HG03342 (cell line): ENCODE results near the gene CSNK2A1.
"Not testable (repeated sequence)": the region's sequence is repeated elsewhere in the genome, so short reads cannot be mapped to it uniquely, and the experiment has no call there.

Source experiments
- ATAC-seq: cut with Tn5 transposase; IDR thresholded peaks from one replicate; pipeline ENCODE4 v1.9.1; 2021; ENCODE audit warnings: mild to moderate bottlenecking, moderate library complexity; ENCODE audit not compliant: unreplicated experiment

The CSNK2A1 gene

DNA sequence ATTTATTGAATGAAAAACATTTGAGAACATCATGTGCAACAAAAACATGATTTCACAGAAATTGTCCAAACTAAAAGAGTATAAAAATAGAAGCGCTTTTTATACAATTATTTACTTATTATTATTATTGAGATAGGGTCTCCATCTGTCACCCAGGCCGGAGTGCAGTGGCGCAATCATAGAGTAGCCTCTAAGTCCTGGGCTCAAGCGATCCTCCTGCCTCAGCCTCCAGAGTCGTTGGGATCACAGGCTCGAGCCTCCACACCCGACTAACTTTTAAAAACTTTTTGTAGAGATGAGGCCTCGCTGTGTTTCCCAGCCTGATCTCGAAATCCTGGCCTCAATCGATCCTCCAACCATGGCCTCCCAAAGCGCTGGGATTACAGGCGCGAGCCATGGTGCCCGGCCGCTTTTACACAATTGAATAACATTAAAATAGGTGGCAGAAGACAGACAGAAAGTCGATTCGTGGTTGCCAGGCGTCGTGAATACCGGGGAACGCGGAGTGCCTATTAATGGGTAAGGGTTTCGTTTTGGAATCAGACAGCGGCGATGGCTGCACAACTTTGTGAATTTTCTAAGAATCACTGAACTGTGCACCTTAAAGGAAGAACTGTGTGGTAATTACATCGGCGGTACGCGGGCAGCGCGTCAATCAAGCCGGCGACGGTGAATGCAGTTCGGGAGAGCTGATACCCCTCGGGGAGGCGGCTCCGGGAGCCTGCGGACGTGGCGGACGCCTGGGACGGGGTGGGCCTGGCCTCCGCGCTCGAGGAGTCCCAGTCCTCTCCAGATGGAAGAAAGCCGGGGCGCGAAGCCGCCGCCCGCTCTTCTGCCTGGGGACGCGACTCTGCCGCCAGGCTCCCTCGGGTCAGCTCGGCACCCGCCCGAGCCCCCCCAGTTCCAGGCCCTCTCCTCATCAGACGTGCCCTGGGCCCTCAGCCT is 82.1 kb downstream of the CSNK2A1 start:
- ATAC-seq: peak; percentile 30

DNA sequence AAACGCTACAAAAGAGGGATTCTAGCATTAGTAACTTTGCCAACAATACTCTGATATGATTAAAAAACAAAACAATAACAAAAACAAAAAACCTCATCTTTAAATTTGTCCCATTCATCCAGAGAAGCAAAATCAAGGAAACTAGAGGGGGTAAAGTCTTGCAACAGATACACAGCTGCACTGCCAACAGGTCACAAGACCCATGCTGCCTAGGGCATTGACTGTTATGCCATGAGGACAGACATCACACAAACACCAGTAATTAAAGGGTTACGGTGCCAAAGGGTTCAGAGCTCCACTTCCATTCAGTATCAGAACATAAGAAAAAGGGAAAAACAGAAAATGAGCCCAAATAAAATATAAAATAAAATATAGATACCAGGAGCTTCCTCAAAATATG is 82.9 kb downstream of the CSNK2A1 start:
- no peak for ATAC-seq

DNA sequence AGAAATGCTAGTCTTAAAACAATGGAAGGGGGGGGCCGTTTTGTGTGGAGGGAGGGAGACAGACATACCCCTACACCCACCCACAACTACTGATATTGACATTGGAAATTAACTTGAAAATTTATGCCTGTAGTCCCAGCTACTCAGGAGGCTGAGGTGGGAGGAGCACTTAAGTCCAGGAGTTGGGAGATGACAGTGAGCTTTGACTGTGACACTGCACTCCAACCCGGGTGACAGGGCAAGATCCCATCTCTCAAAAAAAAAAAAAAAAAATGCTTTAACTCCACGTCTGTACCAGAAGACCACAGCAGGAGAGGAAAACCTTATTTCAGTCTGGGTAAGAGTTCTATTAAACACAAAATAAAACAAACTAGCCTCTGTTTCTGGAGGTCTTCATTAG is 83.4 kb downstream of the CSNK2A1 start:
- no peak for ATAC-seq

DNA sequence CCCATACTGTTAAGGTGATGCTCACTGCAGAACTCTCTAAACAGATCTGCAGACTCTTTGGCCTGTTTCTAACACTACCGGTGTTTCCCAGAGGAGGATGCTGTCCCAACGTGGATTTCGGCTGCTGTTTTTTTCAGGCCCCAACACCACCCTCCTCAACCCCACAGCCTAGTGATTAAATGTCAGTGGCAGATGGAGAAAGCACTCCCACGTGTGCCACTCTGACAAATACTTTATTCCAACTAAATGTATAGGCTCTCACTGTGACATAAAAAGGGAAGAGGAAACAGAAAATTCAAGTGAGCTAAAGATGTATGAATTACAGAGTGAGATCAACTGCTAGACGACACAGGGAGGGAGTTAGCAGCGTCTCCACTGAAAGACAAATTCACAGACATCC is 84.8 kb downstream of the CSNK2A1 start:
- no peak for ATAC-seq

DNA sequence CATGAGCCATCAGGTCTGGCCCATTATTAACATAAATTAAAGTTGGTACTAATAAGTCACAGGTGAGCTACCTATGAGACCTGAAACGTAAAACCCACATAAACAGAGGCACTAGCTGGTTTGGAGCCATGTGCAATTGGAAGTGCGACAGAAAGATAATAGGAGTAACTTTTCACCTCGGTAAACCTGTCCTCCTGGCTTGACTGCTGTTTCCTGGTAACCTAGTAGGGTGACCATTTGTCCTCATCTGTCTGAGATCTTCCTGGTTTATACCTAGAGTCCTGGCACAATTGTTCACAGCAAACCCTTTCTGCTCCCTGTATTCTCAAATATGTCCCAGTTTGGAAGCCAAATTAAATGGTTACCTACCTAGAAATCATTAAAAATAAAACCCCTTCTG is 88.6 kb downstream of the CSNK2A1 start:
- ATAC-seq: no peak

DNA sequence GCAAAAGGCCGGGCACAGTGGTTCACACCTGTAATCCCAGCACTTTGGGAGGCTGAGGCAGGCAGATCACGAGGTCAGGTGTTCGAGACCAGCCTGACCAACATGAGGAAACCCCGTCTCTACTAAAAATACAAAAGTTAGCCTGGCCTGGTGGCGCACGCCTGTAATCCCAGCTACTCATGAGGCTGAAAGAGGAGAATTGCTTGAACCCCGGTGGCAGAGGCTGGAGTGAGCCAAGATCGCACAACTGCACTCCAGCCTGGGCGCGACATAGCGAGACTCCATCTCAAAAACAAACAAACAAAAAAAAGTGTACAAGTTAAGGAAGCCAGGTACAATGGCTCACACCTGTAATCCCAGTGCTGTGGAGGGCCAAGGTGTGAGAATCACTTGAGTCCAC is 91.6 kb downstream of the CSNK2A1 start:
- ATAC-seq: not testable (repeated sequence)

DNA sequence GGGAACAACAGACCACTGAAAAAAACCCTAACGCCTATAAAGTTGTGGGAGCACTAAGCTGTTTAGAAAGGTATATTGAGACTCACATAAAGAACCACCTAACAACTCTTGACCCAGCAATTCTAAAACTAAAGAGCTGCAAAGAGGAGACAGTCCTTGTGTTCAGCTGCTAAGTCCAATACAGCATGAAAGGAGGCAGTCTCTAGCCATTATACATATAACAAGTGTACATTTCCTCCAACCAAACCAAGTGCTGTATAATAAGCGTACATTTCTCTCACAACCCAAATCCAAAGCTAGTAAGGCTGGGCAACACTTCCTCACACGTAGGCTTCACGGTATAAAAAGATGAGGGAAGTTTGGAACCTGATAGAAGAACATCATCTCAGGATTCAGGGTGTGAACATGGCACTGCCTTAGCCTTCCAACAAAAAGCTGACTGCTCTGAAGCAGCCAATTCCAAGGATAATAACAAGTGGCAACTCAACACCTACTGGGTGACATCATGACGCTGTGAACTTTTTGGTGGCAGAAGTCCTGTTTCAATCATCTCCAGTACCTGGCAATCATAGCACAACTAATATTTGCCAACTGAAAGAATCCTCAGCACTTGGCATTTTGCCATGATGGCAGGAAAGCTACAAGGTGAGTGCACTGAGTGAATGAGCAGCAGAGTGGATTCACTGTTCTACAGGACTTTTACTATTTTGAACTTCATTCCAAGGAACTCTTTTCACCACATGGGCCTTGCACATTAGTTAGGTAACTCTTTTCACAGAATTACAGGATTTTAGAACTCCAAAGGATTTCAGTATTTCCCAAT is 97.9 kb downstream of the CSNK2A1 start:
- no peak for ATAC-seq

DNA sequence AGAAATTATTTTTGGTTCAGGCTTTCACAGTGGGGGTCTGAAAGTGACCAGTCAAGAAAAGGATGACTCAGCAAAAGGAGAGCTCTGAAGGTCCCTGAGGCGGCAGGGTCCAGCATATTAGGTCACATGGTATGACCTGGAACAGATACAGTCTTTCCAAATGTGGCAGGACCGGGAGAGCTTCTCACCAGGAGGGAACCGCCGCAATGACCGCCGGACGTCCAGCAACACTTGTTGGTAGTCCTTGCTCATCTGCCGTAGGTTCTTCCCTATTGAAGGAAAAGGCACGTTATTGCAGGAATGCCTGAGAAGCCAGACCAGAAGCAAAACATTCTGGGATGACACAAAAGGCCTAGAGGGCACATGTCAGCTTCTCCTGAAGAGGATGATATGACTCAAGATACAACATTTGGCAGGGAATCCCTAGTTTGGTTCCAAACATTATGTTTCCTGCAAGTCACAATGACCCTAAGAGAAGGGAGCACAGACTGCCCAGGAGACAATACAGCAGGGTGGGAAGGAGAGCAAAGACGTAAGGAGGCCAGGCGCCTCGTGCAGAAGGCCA is 98.6 kb downstream of the CSNK2A1 start:
- no peak for ATAC-seq

DNA sequence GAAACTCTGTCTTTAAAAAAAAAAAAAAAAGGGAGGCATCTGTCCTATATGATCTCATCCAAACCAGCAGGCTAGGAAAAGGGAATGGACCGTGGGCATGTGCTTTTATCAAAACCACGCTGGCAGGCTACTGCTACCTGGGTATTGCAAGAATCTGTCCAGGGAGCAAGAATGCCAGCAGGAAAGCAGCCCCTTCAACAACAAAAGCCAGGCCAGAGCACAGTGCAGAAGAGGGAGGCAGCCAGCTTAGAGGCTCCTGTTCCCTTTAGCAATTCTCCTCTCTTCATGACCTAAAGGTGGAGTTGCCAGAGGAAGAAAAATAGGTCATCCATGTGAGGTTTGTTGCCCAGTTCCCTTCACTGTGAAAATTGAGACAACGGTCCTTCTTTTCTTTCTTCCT is 99.5 kb downstream of the CSNK2A1 start:
- ATAC-seq: no peak

DNA sequence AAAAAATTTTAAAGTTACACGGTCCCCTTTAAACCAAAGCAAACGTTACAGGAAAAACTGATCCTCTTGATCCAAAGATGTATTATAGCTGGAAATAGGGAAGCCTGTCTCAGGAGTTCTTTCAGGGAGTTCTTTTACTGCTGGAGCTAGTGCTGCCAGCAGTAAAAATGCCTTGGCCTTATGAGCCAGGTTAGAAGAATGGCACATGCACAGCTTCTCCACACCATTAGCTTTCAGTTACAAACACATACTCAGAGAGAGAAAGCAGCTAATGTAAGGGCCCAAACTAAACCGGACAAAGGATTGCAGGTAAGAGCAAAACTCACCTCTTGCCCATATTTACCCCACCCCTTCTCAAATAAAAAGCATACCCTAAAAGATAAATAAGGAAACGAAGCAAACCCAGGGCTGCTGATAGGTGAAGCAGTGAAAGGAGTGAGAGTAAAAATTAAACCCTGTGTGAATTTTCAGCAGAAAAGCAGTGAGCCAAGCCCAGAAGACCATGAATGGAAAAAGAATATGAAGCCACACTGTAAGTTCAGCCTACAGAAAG is 100.3 kb downstream of the CSNK2A1 start:
- ATAC-seq: no peak

DNA sequence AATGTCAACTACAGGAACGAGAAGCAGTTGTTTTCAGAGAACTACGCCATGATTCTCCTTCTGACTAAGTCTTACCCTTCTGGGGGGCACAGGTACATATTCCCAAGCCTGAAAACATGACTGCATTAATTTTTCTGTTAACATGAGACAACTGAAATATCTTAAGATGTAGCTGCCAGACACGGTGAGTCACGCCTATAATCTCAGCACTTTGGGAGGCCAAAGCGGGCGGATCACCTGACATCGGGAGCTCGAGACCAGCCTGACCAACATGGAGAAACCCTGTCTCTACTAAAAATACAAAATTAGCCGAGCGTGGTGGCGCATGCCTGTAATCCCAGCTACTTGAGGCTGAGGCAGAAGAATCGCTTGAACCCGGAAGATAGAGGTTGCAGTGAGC is 103.0 kb downstream of the CSNK2A1 start:
- no peak for ATAC-seq

DNA sequence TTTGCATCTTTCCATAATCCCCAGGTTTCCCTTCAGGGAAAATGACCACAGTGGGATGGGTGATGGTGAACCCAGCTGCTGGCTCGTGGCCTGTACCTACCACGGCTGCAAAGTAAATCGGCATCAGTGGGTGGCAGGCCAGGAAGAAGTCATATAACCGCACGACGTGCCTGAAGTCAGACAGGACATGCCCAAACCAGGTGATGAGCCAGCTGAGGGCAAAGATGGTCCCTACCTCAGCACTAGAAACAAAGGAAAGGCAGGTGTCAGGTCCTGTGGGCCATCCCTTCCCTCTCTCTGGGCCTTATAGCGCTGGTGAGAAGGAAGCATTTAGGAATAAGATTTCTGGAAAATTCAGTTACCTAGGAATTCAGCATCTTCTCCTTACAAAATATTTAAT is 103.4 kb downstream of the CSNK2A1 start:
- no peak for ATAC-seq

DNA sequence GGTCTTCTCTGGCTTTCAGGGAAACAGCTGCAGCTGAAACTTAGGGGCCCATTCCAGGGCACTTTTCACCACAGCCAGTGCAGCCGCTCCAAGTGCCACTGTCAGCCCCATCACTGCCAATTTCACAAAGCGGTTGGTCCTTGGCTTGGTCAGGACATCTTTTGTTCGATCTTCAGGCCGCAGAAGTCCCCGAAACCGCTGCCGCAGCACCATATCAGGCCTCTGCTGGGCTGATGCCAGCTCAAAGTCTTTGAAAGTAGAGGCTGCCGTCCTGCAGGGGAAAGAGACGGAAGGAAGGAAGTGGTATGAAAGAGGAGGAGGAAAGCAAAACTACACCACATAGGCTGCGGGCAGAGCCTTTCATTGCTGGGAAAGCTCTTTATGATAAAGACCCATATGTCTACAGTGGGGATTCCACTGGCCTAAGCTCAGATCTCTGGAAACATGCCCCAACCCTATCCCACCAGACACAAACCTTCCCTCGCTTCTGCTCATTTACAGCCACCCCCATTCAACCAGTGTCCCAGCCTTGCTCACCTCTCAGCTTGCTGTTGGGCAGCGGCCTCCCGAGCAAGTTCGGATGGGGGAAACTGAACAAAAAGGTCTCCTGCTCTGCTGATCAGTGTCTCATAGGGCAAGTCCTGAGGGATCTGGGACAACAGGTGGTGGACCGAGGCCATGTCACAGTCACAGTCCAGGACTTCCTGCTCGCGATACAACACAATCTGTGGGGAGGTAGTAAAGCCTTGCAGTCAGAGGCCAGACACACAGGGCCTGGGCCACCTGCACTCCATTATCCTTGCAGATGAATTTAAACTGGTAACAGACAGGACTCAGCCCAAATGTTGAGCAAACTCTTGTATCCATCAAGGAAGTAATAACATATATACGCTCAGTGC is 104.8 kb downstream of the CSNK2A1 start:
- ATAC-seq: no peak

DNA sequence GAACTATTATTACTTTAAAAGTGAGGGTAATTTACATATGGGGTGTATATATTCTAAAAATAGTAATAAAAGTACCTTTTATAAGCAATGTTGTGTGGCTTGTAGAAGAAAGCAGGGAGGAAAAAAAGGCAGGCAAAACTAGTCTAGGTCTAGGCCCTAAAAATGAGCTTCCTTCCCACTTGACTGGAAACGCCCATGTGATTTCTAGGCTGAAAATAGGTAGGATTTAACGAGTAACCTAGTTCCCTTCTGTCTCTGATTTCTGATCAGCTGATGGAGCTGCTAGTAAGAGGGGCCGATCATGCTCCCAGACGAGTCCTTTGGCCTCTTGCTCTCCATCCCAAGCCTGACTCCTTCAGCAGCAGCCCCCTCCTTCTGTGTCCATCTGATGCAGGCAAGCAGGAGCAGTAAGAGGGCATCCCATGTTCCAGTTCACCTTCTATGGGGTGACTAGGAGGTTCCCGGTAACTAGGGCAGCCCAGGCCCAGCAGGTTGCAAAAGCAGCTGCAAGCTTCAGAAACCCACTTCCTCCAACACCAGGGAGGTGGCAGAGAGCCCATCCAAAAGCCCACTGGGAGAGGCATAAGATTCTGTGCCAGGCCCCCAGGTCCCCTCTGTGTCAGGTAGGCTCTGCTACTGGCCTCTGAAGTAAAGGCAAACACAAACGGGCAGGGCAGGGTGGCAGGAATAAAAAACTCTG is 105.7 kb downstream of the CSNK2A1 start:
- ATAC-seq: no peak

DNA sequence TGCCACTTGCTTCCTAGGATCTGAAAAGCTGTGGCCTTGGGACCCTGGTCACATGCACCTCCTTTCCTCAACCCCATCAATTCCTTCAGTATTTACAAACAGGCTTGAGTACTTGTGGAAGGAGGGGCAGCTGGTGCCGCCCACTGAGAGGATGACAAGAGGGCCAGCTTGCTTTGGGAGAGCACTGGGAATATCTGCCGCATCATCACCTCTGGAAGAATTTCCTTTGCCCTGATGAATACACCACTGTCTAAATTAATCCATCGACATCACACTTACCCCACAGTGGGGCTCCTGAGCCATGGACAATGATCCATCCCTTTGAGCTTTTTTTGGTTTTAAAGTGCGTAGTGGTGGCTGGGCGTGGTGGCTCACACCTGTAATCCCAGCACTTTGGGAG is 107.1 kb downstream of the CSNK2A1 start:
- no peak for ATAC-seq

DNA sequence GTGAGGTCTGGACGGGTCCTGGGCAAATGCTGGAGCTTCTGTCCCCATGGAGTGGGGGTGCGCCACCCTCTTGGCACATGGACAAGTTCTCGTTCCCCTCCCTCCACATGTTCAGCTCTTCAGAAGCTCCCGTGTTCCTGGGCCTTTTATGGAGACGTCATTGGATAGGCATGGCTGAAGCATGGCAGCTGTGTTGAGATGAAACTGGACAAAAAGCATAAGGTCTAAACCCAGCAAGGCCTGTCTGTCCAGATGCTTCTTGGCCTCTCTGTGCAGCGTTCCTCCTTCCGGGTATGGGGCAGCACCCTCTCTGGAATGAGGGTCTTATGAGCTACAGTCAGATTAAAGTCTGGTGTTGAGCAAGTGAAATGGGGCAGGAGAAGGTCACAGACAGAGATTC is 108.0 kb downstream of the CSNK2A1 start:
- ATAC-seq: no peak

DNA sequence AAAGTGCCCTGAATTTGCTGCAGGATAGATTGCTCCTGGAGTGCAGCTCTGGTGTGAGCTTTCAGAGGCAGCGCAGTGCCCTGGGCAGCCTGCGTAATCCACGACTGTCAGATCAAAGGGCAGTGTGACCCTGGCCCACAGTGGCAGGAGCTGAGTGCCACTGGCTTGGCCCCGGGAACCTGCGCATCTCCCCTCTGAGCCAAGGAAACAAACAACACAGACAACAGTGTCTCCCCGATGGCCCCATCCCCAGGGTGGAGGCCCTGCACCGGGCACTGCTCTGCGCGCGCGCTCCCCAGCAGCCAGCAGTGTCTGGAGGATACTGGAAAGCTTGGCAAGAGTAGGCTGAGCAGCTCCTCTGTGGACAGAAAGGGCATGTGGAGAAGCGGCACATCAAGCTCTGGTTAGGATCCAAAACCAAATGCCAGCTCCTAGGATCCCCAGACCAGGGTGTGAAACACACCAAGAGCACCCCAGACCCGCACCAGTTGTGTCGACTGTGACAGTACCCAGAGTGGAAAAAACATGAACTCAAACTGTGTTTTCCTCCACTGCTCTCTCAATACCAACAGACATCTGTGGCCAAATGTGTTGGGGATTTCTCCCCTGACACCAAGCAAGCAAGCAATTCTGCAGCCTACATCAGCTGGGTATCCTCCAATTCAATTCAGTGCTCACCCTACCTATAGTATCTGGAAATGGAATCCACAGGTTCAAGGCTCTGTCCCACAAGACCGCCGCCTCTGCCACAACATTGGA is 108.8 kb downstream of the CSNK2A1 start:
- ATAC-seq: no peak

DNA sequence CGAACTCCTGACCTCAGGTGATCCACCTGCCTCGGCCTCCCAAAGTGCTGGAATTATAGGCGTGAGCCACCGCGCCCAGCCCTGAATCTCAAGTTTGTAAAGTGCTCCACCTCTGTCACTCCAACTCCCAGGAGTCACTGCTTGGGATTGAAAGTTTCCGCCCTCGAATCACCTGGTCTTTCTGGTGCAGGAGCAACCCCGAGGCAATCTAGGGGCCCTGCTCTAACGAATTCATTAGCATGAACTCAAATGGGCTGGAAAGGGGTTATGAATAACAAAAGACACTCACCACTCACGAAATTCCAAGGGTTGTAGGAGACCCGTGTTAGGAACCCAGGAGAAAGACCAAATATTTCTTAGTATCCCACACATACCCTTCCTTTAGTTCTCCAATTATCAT is 109.4 kb downstream of the CSNK2A1 start:
- ATAC-seq: no peak
